HepG2 (cell line): ENCODE measurements around the gene EXOC7. TPM values are rescaled to one million over a fixed set of nuclear protein-coding genes. Genes with fewer than 3 reads are reported as not detected.

ENCODE experiments used
- CREM ChIP-seq, 2 experiments: sonication (generic) in 1 of 2; formaldehyde crosslinking in 1 of 2; IDR thresholded peaks; 2 replicates each; pipeline versions ENCODE4 v1.4.0 to v1.6.1; 2016 to 2020; ENCODE audit warnings: antibody characterized with exemption in 1 of 2, mild to moderate bottlenecking in 1 of 2, missing genetic modification reagents in 1 of 2
- ETV6 ChIP-seq: sonication (generic); formaldehyde crosslinking; conservative IDR thresholded peaks from 2 replicates; pipeline ENCODE4 v1.4.0; 2020; ENCODE audit warnings: missing genetic modification reagents
- HCFC1 ChIP-seq: fragments of 150-350 bp; IDR thresholded peaks from 2 replicates; pipeline ENCODE4 v1.6.1; 2014; ENCODE audit warnings: low read depth, low read length
- KLF12 ChIP-seq: sonication (generic); formaldehyde crosslinking; IDR thresholded peaks from 2 replicates; pipeline ENCODE4 v1.4.0; 2020; ENCODE audit warnings: missing genetic modification reagents, borderline replicate concordance
- MLXIP ChIP-seq: sonication (generic); formaldehyde crosslinking; IDR thresholded peaks from 2 replicates; pipeline ENCODE4 v1.9.0; 2021; ENCODE audit warnings: missing genetic modification reagents, borderline replicate concordance
- PHF8 ChIP-seq: sonication (generic); formaldehyde crosslinking; IDR thresholded peaks from 2 replicates; pipeline ENCODE4 v1.5.0; 2020; ENCODE audit warnings: missing genetic modification reagents
- REL ChIP-seq: sonication (generic); formaldehyde crosslinking; conservative IDR thresholded peaks from 2 replicates; pipeline ENCODE4 v1.8.0; 2022; ENCODE audit warnings: mild to moderate bottlenecking, missing genetic modification reagents, moderate library complexity
- REXO4 ChIP-seq: sonication (generic); formaldehyde crosslinking; IDR thresholded peaks from 2 replicates; pipeline ENCODE4 v1.8.0; 2022; ENCODE audit warnings: missing genetic modification reagents, mild to moderate bottlenecking, borderline replicate concordance
- SALL1 ChIP-seq: sonication (generic); formaldehyde crosslinking; IDR thresholded peaks from 2 replicates; pipeline ENCODE4 v1.8.0; 2022; ENCODE audit warnings: mild to moderate bottlenecking, missing genetic modification reagents
- SYNCRIP ChIP-seq: fragments of 200-400 bp; formaldehyde crosslinking; IDR thresholded peaks from 2 replicates; pipeline ENCODE4 v1.6.1; 2018; ENCODE audit warnings: mild to moderate bottlenecking, low read depth, low read length; ENCODE audit not compliant: insufficient read depth
- TCF7 ChIP-seq: sonication (generic); IDR thresholded peaks from 2 replicates; pipeline ENCODE4 v1.6.1; 2016; ENCODE audit warnings: antibody characterized with exemption, low read depth
- ZBTB21 ChIP-seq: sonication (generic); formaldehyde crosslinking; IDR thresholded peaks from 2 replicates; pipeline ENCODE4 v1.4.0; 2020; ENCODE audit warnings: missing genetic modification reagents
- ZBTB44 ChIP-seq: sonication (generic); formaldehyde crosslinking; IDR thresholded peaks from 2 replicates; pipeline ENCODE4 v1.4.0; 2020; ENCODE audit warnings: missing genetic modification reagents
- ZKSCAN1 ChIP-seq: fragments of 150-350 bp; IDR thresholded peaks from 2 replicates; pipeline ENCODE4 v1.6.1; 2014; ENCODE audit warnings: low read length
- ZNF383 ChIP-seq: sonication (generic); formaldehyde crosslinking; IDR thresholded peaks from 2 replicates; pipeline ENCODE4 v1.4.0; 2020; ENCODE audit warnings: missing genetic modification reagents, mild to moderate bottlenecking, borderline replicate concordance
- ZNF431 ChIP-seq: sonication (generic); formaldehyde crosslinking; IDR thresholded peaks from 2 replicates; pipeline ENCODE4 v1.9.0; 2022; ENCODE audit warnings: missing genetic modification reagents, low read depth, mild to moderate bottlenecking, borderline replicate concordance
- ZNF543 ChIP-seq: sonication (generic); formaldehyde crosslinking; IDR thresholded peaks from 2 replicates; pipeline ENCODE4 v1.4.0; 2020; ENCODE audit warnings: mild to moderate bottlenecking, missing genetic modification reagents
- ZNF619 ChIP-seq: sonication (generic); formaldehyde crosslinking; IDR thresholded peaks from 2 replicates; pipeline ENCODE4 v1.4.0; 2020; ENCODE audit warnings: mild to moderate bottlenecking, missing genetic modification reagents
- ZNF816 ChIP-seq: sonication (generic); formaldehyde crosslinking; IDR thresholded peaks from 2 replicates; pipeline ENCODE4 v1.8.0; 2022; ENCODE audit warnings: missing genetic modification reagents, mild to moderate bottlenecking, borderline replicate concordance
- polyA plus RNA-seq, 8 experiments: library from polyadenylated mRNA; depleted of rRNA in 3 of 8; stranded (reverse) in 7 of 8; unstranded in 1 of 8; fragments of >200 nt; fragmentation: Illumina TruSeq in 4 of 8; extraction: Trizol in 4 of 8; gene quantifications; 2 replicates each; pipeline versions ENCODE4 v1.2.1 to v1.2.3, GENCODE V29; 2011 to 2016; ENCODE audit warnings: low read depth in 4 of 8, missing spikeins in 1 of 8, mixed read lengths in 1 of 8; ENCODE audit not compliant: insufficient read depth in 1 of 8
- total RNA-seq, 5 experiments: library from RNA; depleted of rRNA; stranded (reverse); fragments of >200 nt; fragmentation: Illumina TruSeq; extraction: Trizol; gene quantifications; 2 replicates each; pipeline ENCODE4 v1.2.3, GENCODE V29; 2016; ENCODE audit warnings: low read depth in 1 of 5
- TF ChIP-seq, protein P1 (sequence below): sonication (generic); formaldehyde crosslinking; IDR thresholded peaks from 2 replicates; pipeline ENCODE4 v1.5.0; 2020; ENCODE audit warnings: missing genetic modification reagents
- TF ChIP-seq, protein P2 (sequence below): sonication (generic); formaldehyde crosslinking; IDR thresholded peaks from 2 replicates; pipeline ENCODE4 v1.5.1; 2020; ENCODE audit warnings: missing genetic modification reagents, mild to moderate bottlenecking, borderline replicate concordance

EXOC7 gene
- total and polyA plus RNA-seq, 2 of the 13 experiments (the other 11 are each of a cell fraction or from before 2014, with no cell fraction given), result 86.9 to 116 TPM

DNA sequence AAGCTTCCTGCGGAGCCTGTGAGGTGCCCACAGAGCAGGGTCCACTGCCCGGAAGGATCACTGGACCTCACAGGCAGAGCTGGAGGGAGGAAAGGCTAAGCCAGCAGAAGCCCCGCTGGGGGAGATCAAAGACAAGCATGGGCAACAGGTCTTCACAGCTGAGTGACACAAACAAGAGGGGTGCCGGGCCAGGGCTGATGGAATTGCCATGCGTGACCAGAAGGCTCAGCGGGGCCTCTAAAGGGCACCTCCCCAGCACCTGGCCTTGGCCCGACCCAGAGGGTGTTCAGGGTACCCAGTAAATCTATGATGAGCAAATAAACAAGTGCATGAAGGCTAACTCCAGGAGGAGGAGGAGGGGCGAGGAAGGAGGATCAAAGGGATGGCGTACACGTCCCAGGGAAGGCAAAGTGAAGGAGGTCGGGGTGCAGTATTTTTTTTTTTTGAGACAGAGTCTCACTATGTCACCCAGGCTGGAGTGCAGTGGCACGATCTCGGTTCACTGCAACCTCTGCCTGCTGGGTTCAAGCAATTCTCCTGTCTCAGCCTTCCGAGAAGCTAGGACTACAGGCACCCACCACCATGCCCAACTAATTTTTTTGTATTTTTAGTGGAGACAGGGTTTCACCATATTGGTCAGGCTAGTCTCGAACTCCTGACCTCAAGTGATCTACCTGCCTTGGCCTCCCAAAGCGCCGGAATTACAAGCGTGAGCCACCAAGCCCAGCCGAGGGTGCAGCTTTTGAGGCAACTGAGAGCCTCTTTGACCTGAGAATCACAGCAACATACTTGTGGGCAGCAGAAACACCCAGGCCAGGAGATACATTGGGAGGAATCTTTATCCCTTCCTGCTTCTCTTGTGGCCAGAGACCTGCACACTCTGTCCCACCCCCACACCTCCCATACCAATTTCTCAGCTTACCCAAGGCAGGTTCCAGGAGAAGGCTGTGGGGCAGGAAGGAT is 16.1 kb upstream of the EXOC7 start (continued):
- TF ChIP-seq ZNF431 (CRISPR knock-in tag) (0 out of 2 replicates have a peak, but pooled peaks have one; percentile 31), ZBTB44 (CRISPR knock-in tag) (no peak), PHF8 (CRISPR knock-in tag) (no peak; the same call in 1 of the 2 replicates), HCFC1 (no peak), ETV6 (CRISPR knock-in tag) (no peak), ZNF816 (0 out of 2 replicates have a peak, but pooled peaks have one; percentile 41), ZNF543 (CRISPR knock-in tag) (no peak), ZNF383 (no peak), CREM (IDR thresholded peaks at IDR 0.05) (peak; percentile 50; the same call in 1 of the 2 replicates), CREM (CRISPR knock-in tag; IDR thresholded peaks at IDR 0.05) (no peak), SYNCRIP (no peak), MLXIP (CRISPR knock-in tag) (no peak), ZKSCAN1 (no peak), ZNF619 (CRISPR knock-in tag) (no peak), REL (CRISPR knock-in tag) (no peak), ZBTB21 (no peak), SALL1 (CRISPR knock-in tag) (peak; percentile 93), KLF12 (peak; percentile 19; the same call in 1 of the 2 replicates), TCF7 (peak; percentile 80), REXO4 (CRISPR knock-in tag) (no peak)
- TF ChIP-seq, protein P1, sequence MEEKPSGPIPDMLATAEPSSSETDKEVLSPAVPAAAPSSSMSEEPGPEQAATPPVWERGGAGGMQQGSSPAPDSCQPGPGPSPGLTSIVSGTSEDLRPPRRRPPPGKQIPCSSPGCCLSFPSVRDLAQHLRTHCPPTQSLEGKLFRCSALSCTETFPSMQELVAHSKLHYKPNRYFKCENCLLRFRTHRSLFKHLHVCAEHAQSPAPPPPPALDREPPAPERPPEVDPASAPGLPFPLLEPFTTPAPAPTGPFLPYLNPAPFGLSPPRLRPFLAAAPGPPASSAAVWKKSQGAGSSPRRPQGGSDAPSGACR (CRISPR knock-in tag), result no peak
- TF ChIP-seq, protein P2, sequence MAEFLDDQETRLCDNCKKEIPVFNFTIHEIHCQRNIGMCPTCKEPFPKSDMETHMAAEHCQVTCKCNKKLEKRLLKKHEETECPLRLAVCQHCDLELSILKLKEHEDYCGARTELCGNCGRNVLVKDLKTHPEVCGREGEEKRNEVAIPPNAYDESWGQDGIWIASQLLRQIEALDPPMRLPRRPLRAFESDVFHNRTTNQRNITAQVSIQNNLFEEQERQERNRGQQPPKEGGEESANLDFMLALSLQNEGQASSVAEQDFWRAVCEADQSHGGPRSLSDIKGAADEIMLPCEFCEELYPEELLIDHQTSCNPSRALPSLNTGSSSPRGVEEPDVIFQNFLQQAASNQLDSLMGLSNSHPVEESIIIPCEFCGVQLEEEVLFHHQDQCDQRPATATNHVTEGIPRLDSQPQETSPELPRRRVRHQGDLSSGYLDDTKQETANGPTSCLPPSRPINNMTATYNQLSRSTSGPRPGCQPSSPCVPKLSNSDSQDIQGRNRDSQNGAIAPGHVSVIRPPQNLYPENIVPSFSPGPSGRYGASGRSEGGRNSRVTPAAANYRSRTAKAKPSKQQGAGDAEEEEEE (CRISPR knock-in tag), result no peak
